HepG2 (cell line): Measurements from ENCODE around the gene CDK8. TPM values are rescaled to one million over a fixed set of nuclear protein-coding genes. Genes with fewer than 3 reads are reported as not detected.

Experiments
- ATAC-seq: fragments of 200-7000 bp; cut with Tn5 transposase; 3 replicates; pipeline ENCODE4 v1.9.1; 2020; ENCODE audit warnings: mild to moderate bottlenecking, moderate library complexity
- BruUV-seq: library from RNA; stranded (reverse); fragments of 400-500 nt; replicated peaks from 2 replicates; lab custom pipeline; 2021; lab: Mats Ljungman, UMichigan
- CTCF ChIA-PET: fragments of 300-600 bp; formaldehyde crosslinking; extraction: SDS; loops from one replicate; lab custom pipeline; 2021; ENCODE audit warnings: low total read pairs, inconsistent platforms, low intra/inter-chr PET ratio; lab: Yijun Ruan, JAX
- POLR2A ChIA-PET: fragments of 350-600 bp; sonication (Branson Sonifier 250); formaldehyde crosslinking; loops from one replicate; lab custom pipeline; 2020; ENCODE audit warnings: antibody characterized with exemption, inconsistent platforms; lab: Yijun Ruan, JAX
- DNase-seq: peaks from one replicate; pipeline ENCODE4 v3.0.0-alpha.2; 2015; ENCODE audit warnings: low spot score
- FAIRE-seq: peaks from 3 replicates; lab custom pipeline; 2011; peaks lifted over from hg19 to GRCh38; lab: Jason Lieb, UNC
- H2AFZ ChIP-seq: one replicate; pipeline ENCODE4 v1.6.1; 2011; ENCODE audit warnings: low read length, inconsistent platforms
- H3K27ac ChIP-seq: fragments of 300-600 bp; 3 replicates; pipeline ENCODE4 v1.8.0; 2011; ENCODE audit warnings: mixed run types, mild to moderate bottlenecking, mixed read lengths, low read length, inconsistent platforms; ENCODE audit not compliant: insufficient read depth; ENCODE audit errors: extremely low read length
- H3K27me3 ChIP-seq, 2 experiments: fragments of 200-600 bp in 1 of 2; 2 replicates in 1 of 2; 3 replicates in 1 of 2; pipeline versions ENCODE4 v1.6.0 to v1.8.0; 2011; ENCODE audit warnings: low read length in 2 of 2, mild to moderate bottlenecking in 2 of 2, moderate library complexity in 2 of 2, inconsistent platforms in 1 of 2; ENCODE audit not compliant: insufficient read depth in 2 of 2, control insufficient read depth in 1 of 2
- H3K36me3 ChIP-seq, 2 experiments: fragments of 200-600 bp in 1 of 2; replicated peaks in 1 of 2; 2 replicates in 1 of 2; 3 replicates in 1 of 2; pipeline versions ENCODE4 v1.5.1 to v1.8.0; 2011; ENCODE audit warnings: low read length in 2 of 2, inconsistent platforms in 1 of 2; ENCODE audit not compliant: insufficient read depth in 2 of 2, control insufficient read depth in 1 of 2
- H3K4me1 ChIP-seq: 2 replicates; pipeline ENCODE4 v1.5.1; 2012; ENCODE audit warnings: low read length, inconsistent platforms; ENCODE audit not compliant: insufficient read depth
- H3K4me2 ChIP-seq: 2 replicates; pipeline ENCODE4 v1.6.0; 2011; ENCODE audit warnings: low read depth, low read length, inconsistent platforms
- H3K4me3 ChIP-seq, 3 experiments: fragments of 200-600 bp in 1 of 3; sonication (generic), shearing (Covaris generic) in 1 of 3; replicated peaks in 1 of 3; 2 replicates each; pipeline ENCODE4 v1.5.1; 2011 to 2016; ENCODE audit warnings: low read length in 3 of 3, inconsistent platforms in 2 of 3, low read depth in 2 of 3, mild to moderate bottlenecking in 2 of 3, control low read depth in 1 of 3, mixed read lengths in 1 of 3; ENCODE audit not compliant: insufficient read depth in 1 of 3
- H3K79me2 ChIP-seq: one replicate; pipeline ENCODE4 v1.6.1; 2011; ENCODE audit warnings: low read length, inconsistent platforms; ENCODE audit not compliant: insufficient read depth
- H3K9ac ChIP-seq: 2 replicates; pipeline ENCODE4 v1.6.0; 2011; ENCODE audit warnings: mild to moderate bottlenecking, low read depth, low read length, inconsistent platforms; ENCODE audit not compliant: insufficient read depth
- H3K9me3 ChIP-seq: 2 replicates; pipeline ENCODE4 v1.5.1; 2012; ENCODE audit warnings: mild to moderate bottlenecking, low read length
- H4K20me1 ChIP-seq: 2 replicates; pipeline ENCODE4 v1.6.0; 2011; ENCODE audit warnings: inconsistent platforms, mild to moderate bottlenecking, low read length, moderate library complexity; ENCODE audit not compliant: insufficient read depth
- AFF4 ChIP-seq: sonication (generic); formaldehyde crosslinking; IDR thresholded peaks from 2 replicates; pipeline ENCODE4 v1.4.0; 2020; ENCODE audit warnings: missing genetic modification reagents
- BRCA1 ChIP-seq: sonication (generic); formaldehyde crosslinking; IDR thresholded peaks from 2 replicates; pipeline ENCODE4 v1.4.0; 2020; ENCODE audit warnings: missing genetic modification reagents
- CEBPG ChIP-seq: IDR thresholded peaks from 2 replicates; pipeline ENCODE4 v1.6.1; 2016
- POLR2A ChIP-seq, 2 experiments: IDR thresholded peaks; 2 replicates each; pipeline ENCODE4 v1.6.1; 2011; ENCODE audit warnings: low read depth in 2 of 2, low read length in 2 of 2, mild to moderate bottlenecking in 1 of 2, moderate library complexity in 1 of 2; ENCODE audit not compliant: insufficient read depth in 1 of 2
- RARG ChIP-seq: sonication (generic); formaldehyde crosslinking; IDR thresholded peaks from 2 replicates; pipeline ENCODE4 v1.4.0; 2020; ENCODE audit warnings: low read depth, mild to moderate bottlenecking, missing genetic modification reagents
- THRA ChIP-seq: sonication (generic); formaldehyde crosslinking; IDR thresholded peaks from 2 replicates; pipeline ENCODE4 v1.4.0; 2020; ENCODE audit warnings: missing genetic modification reagents, borderline replicate concordance
- ZFYVE20 ChIP-seq: sonication (generic); formaldehyde crosslinking; IDR thresholded peaks from 2 replicates; pipeline ENCODE4 v1.8.0; 2023; ENCODE audit warnings: low read depth, mild to moderate bottlenecking, moderate library complexity, missing genetic modification reagents, borderline replicate concordance
- ZNF180 ChIP-seq: sonication (generic); formaldehyde crosslinking; IDR thresholded peaks from 2 replicates; pipeline ENCODE4 v1.4.0; 2020; ENCODE audit warnings: low read depth, missing genetic modification reagents, borderline replicate concordance
- ZNF589 ChIP-seq: sonication (generic); formaldehyde crosslinking; conservative IDR thresholded peaks from 2 replicates; pipeline ENCODE4 v1.8.0; 2022; ENCODE audit warnings: mild to moderate bottlenecking, moderate library complexity, missing genetic modification reagents
- ZNF652 ChIP-seq: IDR thresholded peaks from 2 replicates; pipeline ENCODE4 v1.6.1; 2016; ENCODE audit warnings: low read depth, borderline replicate concordance
- WGBS: methylation state at CpG from one replicate; pipeline ENCODE4 v1.1.6; 2017; ENCODE audit warnings: low lambda C conversion rate; 5-methylcytosine and 5-hydroxymethylcytosine counted together
- in situ Hi-C: cut with HindIII; loops from 2 replicates; pipeline ENCODE4 v1.10.0; 2017; ENCODE audit warnings: low pct_unique_long_range_greater_than_20kb; ENCODE audit not compliant: extremely low pct_ligation_motif_present
- intact Hi-C: fragments of 100-400 bp; cut with micrococcal nuclease; formaldehyde crosslinking; loops from one replicate; pipeline ENCODE4 v1.10.0; 2022; ENCODE audit not compliant: unreplicated experiment
- polyA plus RNA-seq, 8 experiments: library from polyadenylated mRNA; depleted of rRNA in 3 of 8; stranded (reverse) in 7 of 8; unstranded in 1 of 8; fragments of >200 nt; fragmentation: Illumina TruSeq in 4 of 8; extraction: Trizol in 4 of 8; gene quantifications; 2 replicates each; pipeline versions ENCODE4 v1.2.1 to v1.2.3, GENCODE V29; 2011 to 2016; ENCODE audit warnings: low read depth in 4 of 8, missing spikeins in 1 of 8, mixed read lengths in 1 of 8; ENCODE audit not compliant: insufficient read depth in 1 of 8
- total RNA-seq, 5 experiments: library from RNA; depleted of rRNA; stranded (reverse); fragments of >200 nt; fragmentation: Illumina TruSeq; extraction: Trizol; gene quantifications; 2 replicates each; pipeline ENCODE4 v1.2.3, GENCODE V29; 2016; ENCODE audit warnings: low read depth in 1 of 5

Gene CDK8
- total and polyA plus RNA-seq, 2 of the 13 experiments (the other 11 are each of a cell fraction or from before 2014, with no cell fraction given): 15.8 to 16.4 TPM

GRCh38 chr13:26348966-26349365 is 95.0 kb downstream of the CDK8 start:
- Histone ChIP-seq H3K9ac (no peak overlapping the region), H3K79me2 (no peaks in the 10 kb centered on the region), H3K27ac (no peak overlapping the region), H3K36me3 (peaks cover 0 to 15% of the 10 kb centered on the region in 2 experiments; a peak in 2 of 5 replicates), H3K9me3 (no peaks in the 10 kb centered on the region), H3K4me3 (no peak overlapping the region), H3K4me2 (no peak overlapping the region), H2AFZ (no peak overlapping the region), H4K20me1 (no peaks in the 10 kb centered on the region), H3K27me3 (no peaks in the 10 kb centered on the region), H3K4me1 (peaks cover 7% of the 10 kb centered on the region)
- ATAC-seq (no peak), FAIRE-seq (peak; percentile 54), DNase-seq (peak; percentile 5)
- no TSS peak for BruUV-seq
- POLR2A ChIA-PET: no interaction called here
- in situ Hi-C loops: no loop called here
- WGBS: 69% methylated on average over 3 of the region's 3 CpGs
- intact Hi-C loops: no loop called here
- TF ChIP-seq ZNF652 (CRISPR knock-in tag) (no peak), THRA (CRISPR knock-in tag) (peak; percentile 76; the same call in 1 of the 2 replicates), CEBPG (no peak)
- CTCF ChIA-PET: no interaction called here

GRCh38 chr13:26362261-26362660 is 108.3 kb downstream of the CDK8 start:
- ChIA-PET POLR2A (no interaction called here), CTCF (no interaction called here)
- BruUV-seq: no TSS peak
- no peak for FAIRE-seq
- Histone ChIP-seq H3K27ac (no peak overlapping the region), H3K36me3 (0 out of 5 replicates have a peak, but pooled peaks cover 0 to 3% of the 10 kb centered on the region in 2 experiments), H3K9me3 (no peaks in the 10 kb centered on the region), H3K4me3 (no peak overlapping the region), H3K27me3 (no peaks in the 10 kb centered on the region), H4K20me1 (no peaks in the 10 kb centered on the region), H3K79me2 (no peaks in the 10 kb centered on the region), H3K9ac (no peak overlapping the region), H2AFZ (no peak overlapping the region), H3K4me2 (no peak overlapping the region), H3K4me1 (no peaks in the 10 kb centered on the region)
- intact Hi-C loops: no loop called here
- 91% methylated on average over 2 of the region's 2 CpGs for WGBS
- in situ Hi-C loops: no loop called here
- no peak for ATAC-seq
- DNase-seq: no peak
- TF ChIP-seq POLR2A (IDR thresholded peaks at IDR 0.05; ENCODE audit: insufficient read depth in 1 of 2, low read depth in 2 of 2, low read length in 2 of 2): no peak
- no peak for TF ChIP-seq RARG (CRISPR knock-in tag)
- no peak for TF ChIP-seq AFF4 (CRISPR knock-in tag)
- TF ChIP-seq ZFYVE20 (CRISPR knock-in tag): no peak
- no peak for TF ChIP-seq ZNF180 (CRISPR knock-in tag)
- TF ChIP-seq BRCA1: no peak
- no peak for TF ChIP-seq ZNF589 (CRISPR knock-in tag)
